GM19395 (cell line): Measurements from ENCODE around the gene KRT33A.
"Not testable (repeated sequence)": the region's sequence is repeated elsewhere in the genome, so short reads cannot be mapped to it uniquely, and the experiment has no call there.

Source experiments
- ATAC-seq: cut with Tn5 transposase; IDR thresholded peaks from one replicate; pipeline ENCODE4 v1.9.1; 2021; ENCODE audit warnings: mild to moderate bottlenecking, moderate library complexity; ENCODE audit not compliant: unreplicated experiment

Gene KRT33A

DNA sequence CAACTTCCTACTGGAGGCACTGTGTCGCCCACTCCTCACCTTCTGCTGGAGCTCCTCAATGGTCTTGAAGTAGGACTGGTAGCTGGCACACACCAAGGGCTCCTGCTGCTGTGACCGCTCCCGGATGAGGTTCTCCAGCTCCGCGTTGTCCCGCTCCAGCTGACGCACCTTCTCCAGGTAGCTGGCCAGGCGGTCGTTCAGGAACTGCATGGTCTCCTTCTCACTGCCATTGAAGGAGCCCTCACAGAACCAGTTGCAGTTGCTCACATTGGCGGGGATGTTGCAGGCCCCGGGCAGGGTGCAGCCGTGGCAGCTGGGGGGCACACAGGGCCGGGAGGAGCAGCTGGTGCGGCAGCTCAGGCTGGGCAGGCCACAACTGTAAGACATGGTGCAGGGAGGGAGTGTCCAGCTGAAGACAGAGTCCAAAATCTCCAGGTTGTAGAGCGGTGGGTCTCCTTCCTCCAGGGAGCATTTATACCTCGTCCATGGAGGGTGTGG, at the start of gene KRT33A:
TSS of gene KRT33A (minus strand) at position 448 of the 498 bp plus-strand sequence. CDS start at position 387, 61 bp downstream.
- ATAC-seq = not testable (repeated sequence)

DNA sequence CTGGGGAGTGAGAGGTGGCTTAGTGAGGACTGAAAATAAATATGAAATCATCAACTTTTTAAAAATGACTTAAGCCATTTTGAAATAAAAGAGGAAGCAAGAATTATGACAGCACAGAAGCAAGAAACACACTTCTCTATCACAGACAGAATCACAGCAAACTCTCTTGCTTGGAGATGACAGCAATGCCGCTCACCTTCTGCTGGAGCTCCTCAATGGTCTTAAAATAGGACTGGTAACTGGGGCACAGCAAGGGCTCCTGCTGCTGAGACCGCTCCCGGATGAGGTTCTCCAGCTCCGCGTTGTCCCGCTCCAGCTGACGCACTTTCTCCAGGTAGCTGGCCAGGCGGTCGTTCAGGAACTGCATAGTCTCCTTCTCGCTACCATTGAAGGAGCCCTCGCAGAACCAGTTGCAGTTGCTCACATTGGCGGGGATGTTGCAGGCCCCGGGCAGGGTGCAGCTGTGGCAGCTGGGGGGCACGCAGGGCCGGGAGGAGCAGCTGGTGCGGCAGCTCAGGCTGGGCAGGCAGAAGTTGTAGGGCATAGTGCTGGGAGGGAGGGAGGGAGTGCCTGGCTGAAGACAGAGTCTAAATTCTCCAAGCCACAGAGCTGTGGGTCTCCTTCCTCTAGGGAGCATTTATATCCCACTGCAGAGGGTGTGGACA, 46.5 kb upstream of the KRT33A start, which contains the start of gene KRT31:
TSS of gene KRT31 (minus strand) at position 613 of the 665 bp plus-strand sequence. CDS start at position 544, 69 bp downstream.
- no peak for ATAC-seq

DNA sequence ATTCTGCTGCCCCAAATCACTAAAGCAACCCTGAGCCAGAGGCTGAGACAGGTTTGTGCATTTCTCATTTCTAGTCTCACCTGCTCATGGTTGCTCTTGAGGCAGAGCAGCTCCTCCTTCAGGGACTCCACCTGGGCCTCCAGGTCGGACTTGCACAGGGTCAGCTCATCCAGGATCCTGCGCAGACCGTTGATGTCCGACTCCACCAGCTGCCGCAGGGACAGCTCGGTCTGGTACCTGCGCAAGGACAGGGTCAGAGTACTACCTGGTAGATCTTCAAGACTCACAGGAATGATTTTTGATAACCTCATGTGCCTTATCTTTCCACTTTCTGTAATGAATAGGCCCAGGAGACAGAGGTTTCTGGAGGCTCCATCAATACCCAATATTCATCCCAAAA, 45.7 kb upstream of the KRT33A start:
- ATAC-seq = no peak

DNA sequence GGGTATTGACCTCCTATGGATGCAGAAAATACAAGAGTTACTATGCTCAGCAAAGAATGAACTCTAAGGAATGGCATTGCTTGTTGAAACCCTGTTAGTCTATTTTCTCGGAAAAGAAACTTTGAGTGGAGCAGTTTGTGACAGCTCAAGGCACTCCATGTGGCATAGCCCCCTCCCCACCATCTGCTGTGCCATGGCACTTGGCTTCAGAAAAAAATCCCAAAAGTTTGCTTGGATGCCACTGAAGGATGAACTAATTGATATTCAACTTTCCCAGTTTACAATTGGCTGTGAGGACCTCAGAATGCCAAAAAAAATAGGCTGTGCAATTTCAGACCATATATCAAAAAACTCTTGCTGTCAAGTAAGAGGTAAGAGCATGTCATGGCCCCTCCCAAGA, 45.0 kb upstream of the KRT33A start:
- no peak for ATAC-seq

DNA sequence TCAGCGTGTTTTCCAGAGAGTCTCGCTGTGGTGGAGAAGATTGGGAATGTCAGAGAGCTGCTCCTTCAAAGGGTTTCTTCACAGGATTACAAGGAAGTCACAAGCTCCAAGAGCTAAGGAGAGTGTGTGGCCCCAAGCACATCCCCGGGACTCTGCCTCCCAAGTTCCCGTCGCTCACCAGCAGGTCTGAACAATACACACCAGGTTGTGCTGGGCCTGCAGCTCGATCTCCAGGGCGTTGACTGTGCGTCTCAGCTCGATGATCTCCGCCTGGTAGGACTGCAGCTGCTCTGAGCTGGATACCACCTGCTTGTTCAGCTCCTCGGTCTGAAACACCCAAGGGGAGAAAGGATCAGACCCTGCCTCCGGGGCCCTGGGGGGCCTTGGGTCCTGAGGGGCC, 44.4 kb upstream of the KRT33A start:
- ATAC-seq = not testable (repeated sequence)

DNA sequence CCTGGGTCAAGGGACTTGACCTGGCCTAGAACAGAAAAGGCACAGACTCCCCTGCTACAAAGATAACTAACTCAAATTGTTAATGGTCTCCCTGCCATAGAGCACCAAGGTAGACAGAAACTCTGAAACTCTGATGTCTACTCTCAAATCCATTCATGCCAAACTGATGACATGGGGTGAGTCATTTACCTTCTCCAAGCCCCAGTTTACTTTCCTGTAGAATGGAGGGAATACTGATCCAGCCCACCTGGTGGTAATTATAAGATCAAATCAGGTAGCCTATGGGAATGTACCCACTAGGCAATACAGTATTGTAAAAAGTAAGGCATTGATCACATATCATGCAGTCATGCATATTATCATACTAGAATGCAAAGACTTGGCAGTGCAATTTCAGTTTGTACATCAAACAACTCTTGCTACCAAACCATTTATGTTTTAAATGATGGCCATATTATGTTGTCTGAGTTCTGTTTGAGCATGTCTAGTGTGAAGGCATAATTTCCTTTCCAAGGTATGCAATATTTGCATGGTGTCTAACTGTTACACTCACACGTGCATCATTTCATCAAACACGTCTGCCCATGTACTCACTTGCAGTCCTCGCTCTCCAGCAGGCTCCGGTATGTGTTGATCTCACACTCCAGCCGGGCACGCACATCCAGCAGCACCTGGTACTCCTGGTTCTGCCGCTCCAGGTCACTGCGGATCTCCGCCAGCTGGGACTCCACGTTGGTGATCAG, 43.8 kb upstream of the KRT33A start:
- ATAC-seq = no peak

DNA sequence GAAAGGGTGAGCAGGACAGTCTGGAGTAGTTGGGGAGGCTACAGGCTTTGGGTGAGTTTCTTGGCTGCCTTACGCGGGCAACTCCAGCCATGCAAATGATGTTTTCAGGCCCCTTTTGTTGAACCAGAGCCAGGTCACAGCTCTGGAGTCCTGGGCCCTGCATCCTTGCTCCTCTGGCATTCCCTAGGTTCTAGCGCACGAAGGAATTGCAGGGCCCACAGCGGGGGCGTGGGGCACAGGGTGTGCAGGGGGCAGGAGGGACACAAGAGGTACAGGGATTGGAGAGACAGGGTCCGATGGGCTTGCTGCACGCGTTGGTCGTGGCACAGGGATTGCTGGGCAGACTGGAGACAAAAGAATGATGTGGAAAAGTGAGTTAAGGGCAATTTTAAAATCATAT, 43.2 kb upstream of the KRT33A start:
- ATAC-seq = no peak

DNA sequence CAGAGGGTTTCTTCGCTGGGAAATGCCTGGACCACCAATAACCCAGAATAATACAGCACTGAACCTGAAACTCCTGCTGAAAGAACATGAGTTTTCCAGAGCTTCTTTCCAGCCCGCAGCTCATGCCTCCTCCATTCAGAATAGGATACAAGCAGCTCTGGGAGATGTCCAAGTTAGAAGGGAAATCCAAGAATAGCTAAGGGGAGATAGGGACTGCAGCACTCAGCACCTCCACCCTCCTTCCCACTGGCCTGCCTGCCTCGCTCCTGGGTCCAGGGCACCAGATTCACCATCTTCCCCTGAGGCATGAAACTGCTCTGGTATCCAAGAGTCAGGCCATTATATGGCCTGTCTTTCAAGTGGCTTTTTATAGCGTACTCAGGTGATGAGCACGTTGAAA, 42.7 kb upstream of the KRT33A start:
- ATAC-seq = no peak

DNA sequence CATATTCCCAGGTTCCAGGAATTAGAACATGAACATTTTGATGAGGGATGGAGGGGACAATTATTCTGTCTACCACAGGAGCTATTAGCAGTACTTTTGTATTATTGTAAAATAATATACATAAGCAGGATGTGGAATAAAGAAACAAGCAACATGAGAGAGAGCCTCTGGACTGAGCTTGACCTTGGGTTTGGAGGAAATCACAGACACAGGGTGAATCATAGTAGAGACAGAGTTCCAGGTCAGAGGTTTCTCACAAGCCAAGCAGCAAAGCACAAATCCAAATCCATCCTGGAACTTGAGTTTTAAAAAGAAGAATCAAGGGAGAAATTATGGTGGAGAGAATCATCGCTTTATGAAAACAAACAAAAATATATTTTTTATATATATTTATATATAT, 41.6 kb upstream of the KRT33A start:
- ATAC-seq = no peak

DNA sequence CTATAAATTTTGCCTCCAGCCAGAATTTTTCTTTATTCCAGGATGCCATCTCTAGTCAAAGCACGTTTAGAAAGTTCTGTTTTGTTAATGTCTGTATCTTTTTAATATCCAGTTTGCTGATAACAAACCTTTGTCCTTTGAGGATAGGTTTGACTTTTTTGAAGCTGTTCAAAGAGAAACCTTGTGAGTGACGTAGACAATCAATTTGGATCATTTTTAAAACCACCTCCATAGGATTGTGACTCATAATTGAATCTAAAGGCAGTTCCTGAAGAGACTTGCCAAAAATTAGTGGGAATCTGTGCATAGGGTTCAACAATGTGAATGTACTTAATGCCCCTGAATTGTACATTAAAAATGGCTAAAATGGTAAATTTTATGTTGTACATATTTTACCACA, 40.9 kb upstream of the KRT33A start:
- ATAC-seq = no peak

DNA sequence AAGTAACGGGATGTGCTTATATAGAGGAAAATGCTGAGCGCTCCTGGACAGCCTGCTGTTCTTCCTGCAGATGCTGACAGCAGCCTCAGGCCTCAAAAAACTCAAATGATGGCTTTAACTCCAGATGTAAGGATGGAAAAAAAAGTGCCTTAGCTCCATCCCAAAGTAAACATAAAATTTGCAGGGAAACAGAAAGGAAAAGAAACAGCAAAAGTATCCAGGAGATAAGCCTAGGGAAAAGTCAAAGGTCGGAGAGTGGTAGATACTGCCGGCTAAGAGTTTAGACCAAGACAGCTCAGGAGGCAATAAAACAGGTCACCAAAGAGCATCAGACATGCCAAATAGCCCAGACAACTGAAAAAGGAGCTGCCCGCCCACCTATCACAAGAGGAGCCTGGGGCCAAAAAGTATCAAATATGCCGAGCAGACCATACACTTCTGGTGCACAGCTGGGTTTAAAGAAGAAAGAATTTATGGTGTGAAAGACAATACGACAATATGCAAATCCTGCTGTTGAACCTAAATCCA, 39.8 kb upstream of the KRT33A start:
- ATAC-seq = no peak

DNA sequence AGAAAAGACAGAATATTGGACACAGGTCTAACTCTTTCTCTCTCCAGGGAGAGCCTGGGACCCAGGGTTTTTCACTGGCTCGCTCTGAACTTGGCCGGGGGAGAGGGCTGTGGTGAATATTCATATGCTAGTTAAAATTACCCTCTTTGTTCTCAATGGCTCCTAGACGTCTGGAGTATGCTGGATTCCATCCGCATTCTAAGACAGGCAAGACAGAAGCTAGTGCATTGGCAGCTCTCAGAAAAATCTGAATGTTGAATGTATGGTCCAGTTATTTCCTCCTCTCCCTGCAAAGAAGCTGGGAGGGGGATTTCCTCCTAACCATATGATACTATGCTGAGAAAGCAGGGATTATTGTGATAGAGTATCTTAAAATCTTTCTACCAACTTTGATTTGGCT, 37.0 kb upstream of the KRT33A start:
- no peak for ATAC-seq

DNA sequence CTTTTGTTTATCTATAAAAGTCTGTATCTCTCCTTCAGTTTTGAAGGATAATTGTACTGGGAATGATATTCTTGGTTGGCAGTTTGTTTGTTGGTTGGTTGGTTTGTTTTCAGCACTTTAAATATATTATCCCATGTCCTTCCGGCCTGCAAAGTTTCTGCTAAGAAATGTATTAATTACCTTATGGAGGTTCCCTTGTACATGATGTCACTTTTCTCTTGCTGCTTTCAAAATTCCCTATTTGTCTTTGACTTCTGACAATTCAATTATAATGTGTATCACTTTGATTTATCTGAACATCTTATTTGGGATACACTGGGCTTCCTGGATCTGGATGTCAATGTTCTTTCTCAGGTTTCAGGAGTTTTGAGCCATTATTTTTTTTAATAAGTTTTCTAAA, 35.6 kb upstream of the KRT33A start:
- no peak for ATAC-seq

DNA sequence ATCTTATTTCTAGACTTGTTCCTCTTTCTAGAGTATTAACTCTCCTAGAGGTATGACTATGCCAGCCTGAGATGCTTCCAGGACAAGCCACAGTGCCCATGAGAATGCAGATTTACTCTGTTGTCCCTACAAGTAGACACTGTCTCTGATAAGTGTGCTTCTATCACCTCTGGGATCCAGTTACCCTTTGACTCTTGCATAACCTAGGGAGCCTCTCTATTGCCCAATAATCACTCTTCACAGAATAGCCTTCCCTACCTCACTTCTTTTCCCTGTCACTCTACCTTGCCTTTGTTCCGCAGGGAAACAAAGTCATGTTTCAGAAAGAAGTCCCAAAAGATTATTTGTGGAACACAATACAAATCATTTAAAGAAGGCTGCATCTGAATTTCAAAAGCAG, 33.1 kb upstream of the KRT33A start:
- no peak for ATAC-seq

DNA sequence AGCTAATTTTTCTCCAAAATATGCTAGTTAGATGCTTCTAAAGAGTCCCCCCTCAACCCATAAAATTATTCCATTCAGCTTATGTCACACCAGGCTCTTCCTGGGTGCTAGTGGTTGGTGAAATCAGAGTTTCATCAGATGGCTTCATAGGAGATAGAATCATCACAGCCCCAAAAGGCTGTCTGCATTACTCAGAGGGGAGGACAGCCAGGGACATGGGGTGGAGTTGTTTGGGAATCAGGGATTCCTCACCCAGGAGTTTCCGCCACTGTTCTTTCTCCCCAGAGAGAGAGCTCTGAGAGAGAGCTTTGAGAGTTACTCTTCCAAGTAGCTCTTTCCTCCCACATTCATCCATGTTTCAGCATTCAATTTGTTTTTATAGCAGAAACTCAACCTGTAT, 31.8 kb upstream of the KRT33A start:
- no peak for ATAC-seq

DNA sequence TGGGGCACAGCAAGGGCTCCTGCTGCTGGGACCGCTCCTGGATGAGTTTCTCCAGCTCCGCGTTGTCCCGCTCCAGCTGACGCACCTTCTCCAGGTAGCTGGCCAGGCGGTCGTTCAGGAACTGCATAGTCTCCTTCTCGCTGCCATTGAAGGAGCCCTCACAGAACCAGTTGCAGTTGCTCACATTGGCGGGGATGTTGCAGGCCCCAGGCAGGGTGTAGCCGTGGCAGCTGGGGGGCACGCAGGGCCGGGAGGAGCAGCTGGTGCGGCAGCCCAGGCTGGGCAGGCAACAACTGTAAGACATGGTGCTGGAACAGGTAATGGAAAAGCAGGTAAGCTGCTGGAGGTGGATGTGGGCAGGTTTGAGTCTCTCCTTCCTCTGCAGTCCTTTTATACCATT, 31.3 kb upstream of the KRT33A start, which contains the start of gene KRT34:
TSS of gene KRT34 (minus strand) at position 364 of the 400 bp plus-strand sequence. CDS start at position 304, 60 bp downstream.
- ATAC-seq = not testable (repeated sequence)

DNA sequence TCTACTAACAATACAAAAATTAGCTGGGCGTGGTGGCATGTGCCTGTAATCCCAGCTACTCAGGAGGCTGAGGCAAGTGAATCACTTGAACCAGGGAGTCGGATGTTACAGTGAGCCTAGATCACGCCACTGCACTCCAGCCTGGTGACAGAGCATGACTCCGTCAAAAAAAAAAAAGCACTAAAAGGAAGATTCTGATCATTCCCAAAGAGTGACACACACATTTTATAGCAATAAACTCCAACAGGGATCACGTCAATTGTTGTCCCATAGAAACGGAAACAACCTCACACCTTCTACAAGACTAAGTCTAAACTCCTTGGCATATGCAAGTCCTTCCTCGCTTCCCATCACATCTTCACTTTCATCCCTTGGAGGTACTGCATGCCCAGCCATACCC, 29.5 kb upstream of the KRT33A start:
- not testable (repeated sequence) for ATAC-seq

DNA sequence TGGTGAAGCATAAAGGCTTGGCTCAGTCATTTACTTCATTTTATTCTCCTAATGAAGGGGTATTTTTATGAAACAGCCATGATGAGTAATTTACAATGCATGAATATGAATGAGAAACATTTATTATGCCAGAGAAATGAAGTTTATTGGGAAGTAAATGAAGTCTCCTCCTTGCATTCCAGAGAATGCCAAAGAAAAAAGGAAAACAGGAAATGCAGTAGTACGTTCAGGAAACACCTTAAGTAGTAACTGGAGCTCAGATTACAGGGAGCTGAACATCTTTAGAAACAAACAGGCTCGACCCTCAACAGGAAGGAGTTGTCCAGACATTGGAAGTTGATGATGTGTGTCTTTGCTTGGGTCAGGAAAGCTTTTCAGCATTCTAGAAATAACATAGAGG, 26.9 kb upstream of the KRT33A start:
- ATAC-seq = no peak

DNA sequence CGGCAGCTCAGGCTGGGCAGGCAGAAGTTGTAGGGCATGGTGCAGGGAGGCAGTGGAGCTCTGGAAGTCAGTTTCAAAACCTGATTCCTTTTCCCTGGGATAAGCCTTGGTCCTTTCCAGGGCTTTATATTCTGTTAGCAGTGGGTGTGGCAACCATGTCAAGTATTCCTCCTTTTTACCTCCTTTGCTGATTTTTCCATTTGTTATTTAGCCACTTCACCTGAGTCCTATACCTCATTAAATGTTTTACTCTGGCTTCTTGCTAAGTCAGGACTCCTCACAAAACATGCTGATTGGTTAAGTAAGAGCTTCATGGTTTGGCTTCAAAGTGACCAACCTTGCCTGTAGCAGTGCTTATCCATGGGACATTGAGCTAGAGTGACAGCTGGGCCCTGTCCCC, 19.1 kb upstream of the KRT33A start, which contains the start of gene KRT33B:
TSS of gene KRT33B (minus strand) at position 101 of the 400 bp plus-strand sequence. CDS start at position 38, 63 bp downstream.
- ATAC-seq = no peak

DNA sequence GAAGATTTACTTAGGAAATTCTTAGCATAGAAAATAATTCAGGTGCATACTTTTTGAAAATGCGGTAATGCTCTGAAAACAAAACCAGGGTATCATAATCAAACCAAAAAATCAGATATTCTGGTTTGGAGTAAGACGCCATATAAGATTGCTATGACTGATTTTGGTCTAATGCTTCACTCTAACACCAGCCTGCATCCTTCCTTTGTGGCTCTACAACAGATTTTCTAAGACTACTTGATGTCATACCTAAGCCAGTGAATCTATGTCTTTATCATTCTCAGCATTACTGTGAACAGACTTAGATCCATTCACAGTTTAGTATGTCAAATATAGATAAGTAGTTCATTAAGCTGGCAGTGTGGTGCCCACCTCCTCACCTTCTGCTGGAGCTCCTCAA, 18.4 kb upstream of the KRT33A start:
- ATAC-seq = no peak

DNA sequence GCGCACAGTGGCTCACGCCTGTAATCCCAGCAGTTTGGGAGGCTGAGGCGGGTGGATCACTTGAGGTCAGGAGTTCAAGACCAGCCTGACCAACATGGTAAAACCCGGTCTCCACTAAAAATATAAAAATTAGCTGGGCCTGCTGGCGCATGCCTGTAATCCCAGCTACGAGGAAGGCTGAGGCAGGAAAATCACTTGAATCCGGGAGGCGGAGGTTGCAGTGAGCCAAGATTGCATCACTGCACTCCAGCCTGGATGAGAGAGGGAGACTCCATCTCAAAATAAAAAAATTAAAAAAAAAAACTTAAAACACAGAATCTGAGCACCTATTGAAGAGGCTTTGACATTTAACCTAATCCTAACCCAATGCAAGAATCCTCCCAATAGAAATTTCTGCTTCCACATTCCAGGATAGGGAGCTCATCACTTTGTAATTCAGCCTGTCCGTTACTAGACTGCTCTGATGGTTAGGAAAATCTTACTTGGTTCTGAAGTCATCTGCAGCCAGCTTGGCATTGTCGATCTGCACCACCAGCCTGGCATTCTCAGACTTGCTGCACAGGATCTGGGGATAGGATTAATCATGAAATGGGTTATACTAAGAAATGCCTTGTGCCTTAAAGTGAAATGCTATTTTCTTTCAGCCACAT, 16.9 kb upstream of the KRT33A start:
- ATAC-seq = no peak
